ENCODE data around the gene TRPC4AP.
"Not testable (repeated sequence)": the region's sequence is repeated elsewhere in the genome, so short reads cannot be mapped to it uniquely, and the experiment has no call there.

Gene TRPC4AP
- total RNA-seq = 200 to 210 reads per million in 2 donors

GRCh38 chr20:35092524-35093266 is at the start of gene TRPC4AP:
TRPC4AP (minus strand) TSS chr20:35092807; CDS start chr20:35092781, 26 bp downstream.
- peak; percentile 77 for DNase-seq

DNA sequence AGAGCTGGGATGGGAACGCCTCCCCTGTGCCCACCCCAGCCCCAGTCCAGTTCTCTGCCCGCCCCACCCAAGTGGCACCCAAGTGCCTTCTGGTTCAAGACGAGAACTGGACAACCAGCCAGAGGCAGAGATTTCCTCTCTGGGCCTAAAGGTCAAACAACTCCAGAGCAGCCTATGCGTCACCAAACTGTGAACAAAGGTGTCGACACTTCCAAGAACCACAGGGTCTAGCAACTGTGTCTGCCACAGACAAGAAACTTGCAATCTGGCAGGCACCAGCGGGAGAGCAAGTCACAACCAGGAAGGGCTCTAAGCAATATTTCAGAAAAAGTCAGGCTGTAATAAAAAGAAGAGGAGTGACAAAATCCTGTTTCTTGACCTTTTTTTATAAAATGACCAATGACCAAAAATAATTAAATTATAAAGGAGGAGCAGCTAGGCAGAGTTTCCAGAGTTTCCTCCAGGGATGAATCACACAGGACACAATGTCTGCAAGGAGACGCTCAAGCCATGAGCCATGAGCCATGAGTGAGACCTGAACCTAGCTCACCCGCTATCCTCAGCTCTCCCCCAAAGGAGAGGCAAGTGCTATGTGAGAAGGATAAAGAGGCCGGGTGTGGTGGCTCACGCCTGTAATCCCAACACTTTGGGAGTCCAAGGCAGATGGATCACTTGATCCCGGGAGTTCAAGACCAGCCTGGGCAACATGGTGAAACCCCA is 43.4 kb upstream of the TRPC4AP start:
- no peak for DNase-seq

GRCh38 chr20:35134880-35135279 is 42.3 kb upstream of the TRPC4AP start:
- DNase-seq = no peak

GRCh38 chr20:35134472-35134871 is 41.9 kb upstream of the TRPC4AP start:
- DNase-seq = no peak

DNA sequence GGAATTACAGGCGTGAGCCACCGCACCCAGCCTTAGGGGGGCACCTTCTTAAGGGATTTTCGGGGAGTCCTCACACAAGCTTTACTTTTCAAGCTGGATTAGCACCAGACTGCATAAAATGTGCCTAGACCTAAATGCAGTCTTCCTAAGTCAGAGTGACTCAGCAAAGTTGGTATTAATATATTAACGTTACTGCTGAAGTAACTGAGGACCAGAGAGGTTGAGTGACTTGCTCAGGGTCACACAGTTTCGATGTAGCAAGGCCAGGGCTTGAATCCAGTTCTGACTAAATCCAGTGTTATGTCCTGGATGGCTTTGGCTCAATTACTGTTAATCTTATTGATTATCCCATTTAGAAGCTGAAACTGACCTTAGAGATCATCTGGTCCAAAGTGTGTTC is 41.1 kb upstream of the TRPC4AP start:
- no peak for DNase-seq

GRCh38 chr20:35133031-35133430 is 40.4 kb upstream of the TRPC4AP start:
- DNase-seq = no peak

DNA sequence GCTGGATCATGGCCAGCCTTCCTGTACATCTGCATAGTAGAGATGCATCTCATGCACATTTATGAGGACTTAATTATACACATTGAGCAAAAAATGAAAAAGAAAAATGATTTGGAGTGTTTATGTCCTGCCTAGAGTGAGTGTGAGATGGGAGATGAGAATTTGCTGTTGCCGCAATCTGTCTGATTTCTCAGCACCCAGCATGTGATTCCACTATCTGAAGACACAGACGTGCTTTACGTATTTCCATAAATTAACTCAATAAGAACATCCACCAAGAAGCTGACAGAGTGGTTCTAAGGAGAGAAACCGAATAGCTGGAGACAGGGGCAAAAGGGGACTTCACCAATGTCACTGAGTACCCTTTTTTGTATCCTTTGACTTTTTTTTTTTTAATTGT is 39.3 kb upstream of the TRPC4AP start:
- DNase-seq = no peak

DNA sequence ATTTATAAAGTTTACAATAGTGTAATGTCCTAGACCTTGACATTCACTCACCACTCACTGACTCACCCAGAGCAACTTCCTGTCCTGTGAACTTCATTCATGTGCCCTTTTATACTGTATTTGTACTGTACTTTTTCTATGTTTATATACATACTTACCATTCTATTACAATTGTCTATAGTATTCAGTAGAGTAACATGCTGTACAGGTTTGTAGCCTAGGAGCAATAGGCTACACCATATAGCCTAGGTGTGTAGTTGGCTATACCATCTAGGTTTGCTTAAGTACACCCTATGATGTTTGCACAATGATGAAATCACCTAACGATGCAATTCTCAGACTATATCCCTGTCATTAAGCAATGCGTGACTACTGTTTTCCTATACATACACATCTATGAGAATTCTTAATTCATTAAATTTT is 37.1 kb upstream of the TRPC4AP start:
- DNase-seq = no peak

- no peak for DNase-seq
Measured at GRCh38 chr20:35125753-35126152, 33.1 kb upstream of the TRPC4AP start.

DNA sequence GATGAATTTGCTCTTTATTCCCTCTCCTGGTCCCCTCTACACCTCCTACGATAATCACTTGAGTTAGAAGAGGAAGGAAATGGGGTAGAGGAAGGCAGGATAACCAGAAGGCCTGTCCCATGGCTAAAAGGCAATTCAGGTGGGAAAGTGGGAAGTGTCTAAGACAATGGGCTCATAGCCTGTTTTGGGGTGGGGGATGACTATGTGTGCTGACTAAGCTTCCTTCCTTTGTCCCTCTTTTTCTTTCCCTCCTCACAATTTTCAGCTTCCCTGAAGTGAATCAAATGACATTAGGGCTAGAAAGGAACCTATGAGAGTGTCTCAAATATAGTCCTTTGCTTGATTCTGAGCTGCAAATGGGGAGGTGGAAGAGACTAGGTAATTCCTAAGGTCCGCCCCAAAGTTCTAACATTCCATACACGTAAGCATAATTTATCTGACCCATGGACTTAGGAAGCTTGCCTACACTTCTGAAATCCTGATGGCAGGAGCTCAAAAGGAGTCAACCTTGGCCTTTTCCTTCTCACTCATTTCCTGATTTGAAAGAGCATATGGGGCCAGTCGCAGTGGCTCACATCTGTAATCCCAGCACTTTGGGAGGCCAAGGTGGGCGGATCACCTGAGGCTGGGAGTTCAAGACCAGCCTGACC is 30.3 kb upstream of the TRPC4AP start:
- no peak for DNase-seq

- DNase-seq = no peak
Measured at GRCh38 chr20:35121186-35121585, 28.6 kb upstream of the TRPC4AP start.

DNA sequence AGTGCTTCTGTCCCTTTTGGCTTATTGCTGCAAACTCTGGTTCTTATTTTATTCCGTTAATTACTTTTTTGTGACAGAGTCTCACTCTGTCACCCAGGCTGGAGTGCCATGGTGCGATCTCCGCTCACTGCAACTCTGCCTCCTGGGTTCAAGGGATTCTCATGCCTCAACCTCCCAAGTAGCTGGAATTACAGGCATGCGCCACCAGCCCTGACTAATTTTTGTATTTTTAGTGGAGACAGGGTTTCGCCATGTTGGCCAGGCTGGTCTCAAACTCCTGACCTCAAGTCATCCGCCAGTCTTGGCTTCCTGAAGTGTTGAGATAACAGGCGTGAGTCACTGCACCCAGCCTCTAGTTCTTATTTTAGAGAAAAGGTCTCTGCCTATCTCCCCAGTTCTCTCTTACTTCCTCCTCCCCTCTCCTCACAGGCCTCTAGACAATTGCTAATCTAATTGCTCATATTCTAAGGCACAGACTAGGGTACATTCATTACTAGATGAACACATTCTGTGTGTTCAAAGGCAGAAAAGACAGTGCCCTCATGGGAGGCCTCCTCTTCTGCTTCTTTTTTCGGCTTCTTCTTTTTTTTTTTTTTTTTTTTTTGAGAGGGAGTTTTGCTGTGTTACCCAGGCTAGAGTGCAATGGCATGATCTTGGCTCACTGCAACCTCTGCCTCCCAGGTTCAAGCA is 27.6 kb upstream of the TRPC4AP start:
- DNase-seq = no peak

GRCh38 chr20:35117629-35118028 is 25.0 kb upstream of the TRPC4AP start:
- no peak for DNase-seq

DNA sequence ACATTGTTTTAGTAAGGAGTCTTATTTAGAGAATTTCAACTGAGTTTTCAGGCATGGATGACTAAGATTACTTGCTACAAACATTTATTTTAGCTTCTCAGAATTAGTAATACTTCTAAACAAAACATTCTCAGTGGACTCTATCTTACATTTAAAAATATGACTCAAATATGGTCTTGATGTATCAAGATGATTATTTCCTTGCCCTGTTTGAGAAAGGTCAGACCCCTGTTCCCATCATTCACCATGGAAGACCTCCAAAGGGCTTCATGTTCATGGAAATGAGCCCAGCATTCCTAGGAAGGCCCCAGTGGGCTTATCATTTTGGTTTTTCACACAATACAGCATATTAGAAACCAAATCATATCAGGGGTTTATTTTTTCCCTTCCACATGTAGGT is 24.6 kb upstream of the TRPC4AP start:
- DNase-seq = no peak

GRCh38 chr20:35116258-35116657 is 23.7 kb upstream of the TRPC4AP start:
- DNase-seq = no peak

- DNase-seq = no peak
Measured at GRCh38 chr20:35115606-35116005, 23.0 kb upstream of the TRPC4AP start.

- DNase-seq = not testable (repeated sequence)
Measured at GRCh38 chr20:35112276-35112675, 19.7 kb upstream of the TRPC4AP start.

DNA sequence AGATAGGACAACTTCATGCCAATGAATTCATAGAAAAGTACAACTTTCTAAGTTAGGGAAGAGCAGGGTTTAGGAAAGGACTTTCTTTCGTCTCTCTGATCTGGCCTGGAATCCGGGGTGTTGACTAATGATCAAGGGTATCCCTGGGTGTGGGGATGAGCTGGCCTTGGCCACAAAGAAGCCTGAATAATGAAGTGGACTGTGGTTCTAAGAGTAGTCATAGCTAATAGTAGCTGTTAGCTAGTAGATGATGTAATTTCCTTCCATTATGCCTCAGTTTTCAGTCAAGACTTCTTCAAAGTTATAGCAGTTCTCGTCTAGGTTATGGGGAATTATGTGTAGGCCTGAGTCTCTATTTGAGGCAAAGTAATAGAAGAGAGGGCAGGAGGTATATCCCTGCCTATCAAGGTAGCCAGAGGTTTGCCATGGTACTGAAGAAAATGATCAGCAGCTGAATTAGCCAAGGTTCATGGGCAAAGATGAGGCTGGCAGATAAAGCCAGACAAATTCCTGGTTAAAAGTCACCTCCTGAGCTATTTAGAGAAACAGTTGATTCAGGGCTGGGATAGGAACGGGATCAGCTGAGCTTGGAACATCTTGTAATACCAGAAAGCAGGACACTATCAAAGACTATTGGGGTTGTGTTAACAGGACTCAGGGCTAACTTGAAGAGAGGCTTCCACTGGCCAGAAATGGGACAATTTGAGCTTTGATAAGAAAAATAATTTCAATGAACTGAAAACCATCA is 18.7 kb upstream of the TRPC4AP start:
- DNase-seq = no peak

DNA sequence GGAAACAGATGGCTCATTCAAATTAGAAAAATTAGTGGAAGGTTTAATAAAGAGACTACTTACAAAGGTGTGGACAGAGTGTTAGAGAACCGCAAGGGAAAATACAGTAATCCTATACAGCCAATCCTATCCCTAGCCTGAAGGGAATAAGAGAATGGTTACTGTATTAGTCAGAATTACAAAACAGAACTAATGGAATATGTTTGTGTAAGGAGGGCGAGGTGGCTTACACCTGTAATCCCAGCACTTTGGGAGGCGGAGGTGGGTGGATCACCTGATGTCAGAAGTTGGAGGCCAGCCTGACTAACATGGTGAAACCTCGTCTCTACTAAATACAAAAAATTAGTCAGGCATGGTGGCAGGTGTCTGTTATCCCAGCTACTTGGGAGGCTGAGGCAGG is 16.3 kb upstream of the TRPC4AP start:
- no peak for DNase-seq

GRCh38 chr20:35106827-35107380 is 14.3 kb upstream of the TRPC4AP start:
- no peak for DNase-seq

GRCh38 chr20:35104685-35105295 is 12.2 kb upstream of the TRPC4AP start:
- DNase-seq = no peak

GRCh38 chr20:35101620-35102019 is 9.0 kb upstream of the TRPC4AP start:
- DNase-seq = no peak

Data from activated gamma-delta T cell (primary cell).